Measurements from ENCODE around the gene HSF5.

Gene HSF5

DNA sequence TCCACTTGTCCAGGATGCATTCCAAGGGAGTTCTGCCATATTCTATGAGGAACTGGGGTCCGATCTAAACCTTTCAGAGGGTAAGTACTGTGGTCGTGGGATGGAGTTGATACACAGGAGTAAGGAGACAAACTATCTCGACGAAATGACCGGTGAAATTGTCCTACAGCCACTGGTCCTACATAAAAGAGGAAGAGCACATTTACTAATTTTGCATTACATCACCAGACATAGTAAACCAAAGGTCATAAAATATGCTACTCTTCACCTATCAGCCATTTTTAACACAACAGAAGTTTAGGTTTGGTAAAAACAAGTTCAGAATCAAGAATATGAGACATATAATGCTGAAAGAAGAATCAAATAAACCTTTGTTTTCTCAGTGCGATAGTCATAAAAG is 8.1 kb downstream of the HSF5 start:
- TF ChIP-seq, protein P1, sequence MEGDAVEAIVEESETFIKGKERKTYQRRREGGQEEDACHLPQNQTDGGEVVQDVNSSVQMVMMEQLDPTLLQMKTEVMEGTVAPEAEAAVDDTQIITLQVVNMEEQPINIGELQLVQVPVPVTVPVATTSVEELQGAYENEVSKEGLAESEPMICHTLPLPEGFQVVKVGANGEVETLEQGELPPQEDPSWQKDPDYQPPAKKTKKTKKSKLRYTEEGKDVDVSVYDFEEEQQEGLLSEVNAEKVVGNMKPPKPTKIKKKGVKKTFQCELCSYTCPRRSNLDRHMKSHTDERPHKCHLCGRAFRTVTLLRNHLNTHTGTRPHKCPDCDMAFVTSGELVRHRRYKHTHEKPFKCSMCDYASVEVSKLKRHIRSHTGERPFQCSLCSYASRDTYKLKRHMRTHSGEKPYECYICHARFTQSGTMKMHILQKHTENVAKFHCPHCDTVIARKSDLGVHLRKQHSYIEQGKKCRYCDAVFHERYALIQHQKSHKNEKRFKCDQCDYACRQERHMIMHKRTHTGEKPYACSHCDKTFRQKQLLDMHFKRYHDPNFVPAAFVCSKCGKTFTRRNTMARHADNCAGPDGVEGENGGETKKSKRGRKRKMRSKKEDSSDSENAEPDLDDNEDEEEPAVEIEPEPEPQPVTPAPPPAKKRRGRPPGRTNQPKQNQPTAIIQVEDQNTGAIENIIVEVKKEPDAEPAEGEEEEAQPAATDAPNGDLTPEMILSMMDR (IDR thresholded peaks at IDR 0.05), result no peak

DNA sequence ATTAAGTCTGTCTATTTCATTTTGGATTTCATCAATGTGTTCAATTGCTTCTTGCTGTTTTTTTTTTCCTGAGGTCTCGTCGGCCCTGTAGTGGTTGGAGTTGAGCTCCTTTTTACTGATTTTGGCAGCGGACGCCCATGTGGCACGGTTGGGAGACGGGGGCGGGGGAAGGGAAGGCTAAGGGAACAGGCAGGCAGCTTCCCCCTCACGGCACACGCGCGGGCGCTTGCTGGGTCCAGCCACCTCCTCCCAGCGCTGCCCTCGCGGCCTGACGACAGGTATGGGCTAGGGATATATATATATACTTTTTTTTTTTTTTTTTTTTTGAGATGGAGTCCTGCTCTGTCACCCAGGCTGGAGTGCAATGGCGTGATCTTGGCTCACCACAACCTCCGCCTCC is 11.4 kb downstream of the HSF5 start:
- no peak overlapping the region for H3K27ac ChIP-seq
- DNase-seq (ENCODE audit: low spot score), result no peak
- TF ChIP-seq, protein P1 (IDR thresholded peaks at IDR 0.05), result no peak
- no peak overlapping the region for H3K4me3 ChIP-seq

More for the DNA sequence above, 8.1 kb downstream of the HSF5 start:
- Histone ChIP-seq H3K4me3 (no peak overlapping the region), H3K27ac (no peak overlapping the region)
- DNase-seq (ENCODE audit: low spot score), result no peak

GRCh38 chr17:58475985-58476384 is 12.2 kb downstream of the HSF5 start:
- TF ChIP-seq, protein P1 (IDR thresholded peaks at IDR 0.05), result no peak
- no peak for DNase-seq (ENCODE audit: low spot score)
- H3K4me3 ChIP-seq, result no peak overlapping the region
- H3K27ac ChIP-seq, result no peak overlapping the region

DNA sequence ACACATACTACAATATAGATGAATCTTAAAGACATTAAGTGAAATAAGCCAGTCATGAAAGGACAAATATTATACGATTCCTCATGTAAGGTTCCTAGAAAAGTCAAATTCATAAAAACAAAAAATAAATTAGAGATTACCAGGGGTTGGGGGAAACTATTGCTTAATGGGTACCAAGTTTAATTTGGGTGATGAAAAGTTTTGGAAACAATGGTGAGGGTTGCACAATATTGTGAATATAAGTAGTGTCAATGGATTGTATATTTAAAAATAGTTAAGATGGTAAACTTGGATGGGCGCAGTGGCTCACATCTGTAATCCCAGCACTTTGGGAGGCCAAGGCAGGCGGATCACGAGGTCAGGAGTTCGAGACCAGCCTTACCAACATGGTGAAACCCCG is 17.9 kb downstream of the HSF5 start:
- no peak for DNase-seq (ENCODE audit: low spot score)
- no peak overlapping the region for H3K27ac ChIP-seq
- no peak overlapping the region for H3K4me3 ChIP-seq
- TF ChIP-seq, protein P1 (IDR thresholded peaks at IDR 0.05), result no peak

- Histone ChIP-seq H3K4me3 (no peak overlapping the region), H3K27ac (no peak overlapping the region)
- TF ChIP-seq, protein P1 (IDR thresholded peaks at IDR 0.05), result no peak
- no peak for DNase-seq (ENCODE audit: low spot score)
These were observed 19.3 kb downstream of the HSF5 start for GRCh38 chr17:58468944-58469343.

- Histone ChIP-seq H3K27ac (no peak overlapping the region), H3K4me3 (no peak overlapping the region)
- DNase-seq (ENCODE audit: low spot score), result no peak
- TF ChIP-seq, protein P1 (IDR thresholded peaks at IDR 0.05), result no peak
These were observed 32.7 kb downstream of the HSF5 start for GRCh38 chr17:58455491-58455890.

- no peak for DNase-seq (ENCODE audit: low spot score)
- no peak overlapping the region for H3K27ac ChIP-seq
- no peak overlapping the region for H3K4me3 ChIP-seq
- TF ChIP-seq, protein P1 (IDR thresholded peaks at IDR 0.05), result no peak
These were observed 35.5 kb downstream of the HSF5 start for GRCh38 chr17:58452738-58453137.
